HG03108 (cell line): ENCODE results near the gene DIS3L2.
"Not testable (repeated sequence)": the region's sequence is repeated elsewhere in the genome, so short reads cannot be mapped to it uniquely, and the experiment has no call there.

Source experiments
- ATAC-seq: cut with Tn5 transposase; IDR thresholded peaks from one replicate; pipeline ENCODE4 v1.9.1; 2021; ENCODE audit warnings: moderate library complexity; ENCODE audit not compliant: unreplicated experiment

The DIS3L2 gene

GRCh38 chr2:232111551-232111950, 150.0 kb downstream of the DIS3L2 start:
- no peak for ATAC-seq

DNA sequence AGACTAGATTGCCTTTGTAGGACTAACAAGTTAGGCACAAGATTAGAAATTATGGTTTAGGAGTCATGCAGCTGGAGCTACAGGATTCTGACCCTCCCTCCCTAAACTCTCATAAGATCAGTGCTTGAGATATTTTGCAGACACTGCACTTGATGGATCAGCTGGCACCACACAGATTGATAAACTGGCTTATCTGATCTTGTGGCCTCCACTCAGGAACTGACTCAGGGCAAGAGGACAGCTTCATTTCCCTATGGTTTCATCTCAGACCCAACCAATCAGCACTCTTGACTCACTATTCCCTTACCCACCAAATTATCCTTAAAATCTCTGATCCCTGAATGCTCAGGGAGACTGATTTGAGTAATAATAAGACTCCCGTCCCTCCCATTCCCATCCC, 152.3 kb downstream of the DIS3L2 start:
- no peak for ATAC-seq

- ATAC-seq: not testable (repeated sequence)
These were observed 154.3 kb downstream of the DIS3L2 start for GRCh38 chr2:232115728-232116361.

- ATAC-seq: no peak
These were observed 155.3 kb downstream of the DIS3L2 start for GRCh38 chr2:232116852-232117251.

GRCh38 chr2:232117413-232117812, 155.9 kb downstream of the DIS3L2 start:
- ATAC-seq: no peak

- no peak for ATAC-seq
These were observed 159.4 kb downstream of the DIS3L2 start for GRCh38 chr2:232120911-232121310.

DNA sequence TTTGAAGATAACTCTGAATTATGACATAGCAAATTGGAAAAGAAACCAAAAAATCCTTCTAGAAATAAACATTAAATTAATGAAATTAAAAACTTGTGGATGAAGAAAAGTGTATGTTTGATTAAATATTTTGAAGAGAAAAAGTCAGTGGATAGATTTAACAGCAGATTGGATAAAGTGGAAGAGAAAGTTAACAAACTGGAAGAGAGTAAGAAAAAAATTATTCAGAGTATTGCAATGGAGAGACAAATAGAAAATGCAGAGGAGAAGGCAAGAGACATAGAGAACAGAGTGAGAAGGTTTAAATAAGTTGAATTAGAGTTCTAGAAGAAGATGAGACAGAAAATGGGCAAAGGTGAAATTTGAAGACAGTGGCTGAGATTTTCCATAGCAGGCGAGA, 162.8 kb downstream of the DIS3L2 start:
- no peak for ATAC-seq

GRCh38 chr2:232126301-232127099, 165.0 kb downstream of the DIS3L2 start:
- no peak for ATAC-seq

GRCh38 chr2:232129483-232129882, 168.0 kb downstream of the DIS3L2 start:
- ATAC-seq: no peak

DNA sequence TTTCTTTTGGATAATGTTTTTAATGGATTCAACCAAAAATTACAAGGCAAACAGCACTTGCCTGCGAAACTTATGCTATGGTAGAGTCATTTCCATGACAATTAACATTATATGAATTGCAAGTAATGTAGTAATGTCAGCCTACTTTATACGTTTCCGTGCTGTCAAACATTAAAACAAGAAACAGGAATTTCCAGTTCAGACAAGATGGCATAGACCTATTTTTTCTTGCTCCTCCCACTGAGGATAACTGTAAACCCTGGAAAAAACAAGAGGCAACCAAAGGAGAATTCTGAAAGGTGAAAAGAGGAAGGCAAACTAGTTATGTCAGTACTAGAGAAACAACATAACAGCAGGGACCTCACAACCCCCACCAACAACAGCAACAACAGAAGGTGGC, 170.7 kb downstream of the DIS3L2 start:
- no peak for ATAC-seq

GRCh38 chr2:232133078-232133477, 171.6 kb downstream of the DIS3L2 start:
- no peak for ATAC-seq

GRCh38 chr2:232134939-232135338, 173.4 kb downstream of the DIS3L2 start:
- ATAC-seq: no peak

DNA sequence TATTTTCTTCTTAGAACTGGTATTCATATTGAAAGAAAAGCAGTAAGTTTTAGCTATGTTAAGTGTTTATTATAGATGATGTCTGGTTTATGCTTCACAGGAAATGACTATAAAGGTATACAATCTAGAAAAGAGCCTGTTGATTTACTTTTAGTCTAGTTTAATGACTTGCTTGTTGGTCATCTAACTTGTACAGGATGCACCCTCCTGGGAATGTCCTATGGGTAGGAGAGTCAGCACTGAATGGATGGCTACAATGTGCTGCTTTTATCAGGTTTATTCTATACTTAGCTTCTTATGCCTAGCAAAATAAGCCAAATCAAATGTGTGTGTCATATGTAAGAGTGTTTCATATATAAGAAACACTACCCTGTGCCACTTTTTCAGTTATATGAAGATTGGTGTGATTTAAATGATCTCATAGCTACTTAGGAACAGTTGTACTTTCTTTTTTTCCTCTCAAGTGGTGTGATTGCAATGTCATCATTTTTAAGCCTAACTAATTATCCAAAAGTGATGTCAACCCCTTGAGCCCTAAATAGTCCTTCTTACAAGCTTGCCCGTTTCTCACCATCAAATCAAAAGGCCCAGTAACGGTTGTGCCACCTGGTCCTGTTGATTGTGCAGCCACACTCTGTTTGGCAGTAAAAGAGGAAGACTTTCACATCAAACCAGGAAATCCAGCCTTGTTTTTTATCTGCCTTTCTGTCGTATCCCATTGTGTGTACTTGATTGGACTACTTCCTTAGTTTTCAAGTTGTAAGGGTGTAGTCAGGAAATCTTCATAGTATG, 176.0 kb downstream of the DIS3L2 start:
- ATAC-seq: no peak

- no peak for ATAC-seq
These were observed 176.9 kb downstream of the DIS3L2 start for GRCh38 chr2:232138441-232138840.

DNA sequence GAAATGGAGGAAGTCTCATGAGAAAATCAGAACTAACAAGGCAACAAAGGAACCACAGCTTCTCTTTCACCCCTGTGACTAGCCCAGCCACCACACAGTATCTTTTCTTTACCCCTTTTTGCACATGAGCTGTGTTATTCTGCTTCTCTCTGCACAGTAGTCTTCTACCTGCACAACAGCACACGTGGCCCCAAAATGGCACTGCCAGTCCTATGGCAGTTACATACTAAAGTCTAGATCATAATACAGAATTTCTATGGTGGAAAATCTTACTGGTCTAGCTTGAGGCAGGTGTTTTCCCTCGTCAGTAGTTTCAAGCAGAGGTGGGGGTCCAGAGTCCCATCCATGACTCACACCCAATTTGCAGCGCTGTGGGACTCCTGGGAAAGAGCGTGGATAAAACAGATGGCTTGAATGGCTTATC, 177.7 kb downstream of the DIS3L2 start:
- no peak for ATAC-seq

GRCh38 chr2:232139786-232140562, 178.5 kb downstream of the DIS3L2 start:
- ATAC-seq: no peak

- ATAC-seq: no peak
These were observed 180.1 kb downstream of the DIS3L2 start for GRCh38 chr2:232141591-232141990.

- ATAC-seq: no peak
These were observed 180.5 kb downstream of the DIS3L2 start for GRCh38 chr2:232142049-232142448.

DNA sequence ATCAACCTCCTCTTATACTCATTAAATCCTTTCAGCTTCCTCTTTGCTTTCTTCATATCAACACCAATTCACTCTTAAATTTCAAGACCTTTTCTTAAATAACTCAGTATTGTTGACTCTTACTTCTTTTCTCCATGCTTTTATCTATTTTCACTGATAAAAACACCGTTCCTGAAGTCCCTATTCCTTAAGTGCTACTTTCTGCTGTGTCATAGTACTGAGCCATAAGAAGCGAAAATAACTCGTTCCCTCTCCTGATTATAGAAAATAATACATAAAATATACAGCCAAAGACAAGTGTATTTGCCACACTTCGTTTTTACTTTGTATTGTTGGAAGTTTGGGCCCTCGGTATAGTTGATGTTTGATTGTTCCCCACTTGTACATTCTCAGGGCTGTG, 181.0 kb downstream of the DIS3L2 start:
- no peak for ATAC-seq

- ATAC-seq: no peak
These were observed 184.8 kb downstream of the DIS3L2 start for GRCh38 chr2:232146294-232146693.
